Suprapubic skin (tissue), 3 donors: Measurements from ENCODE around the gene KLHL29.

Experiments
- POLR2A ChIP-seq, 2 donors: fragments of 450-650 bp; IDR thresholded peaks; one replicate each; pipeline ENCODE4 v1.6.1; 2017; ENCODE audit warnings: antibody characterized with exemption in 2 of 2, mild to moderate bottlenecking in 2 of 2, moderate library complexity in 2 of 2
- TF ChIP-seq, protein P1 (sequence below), 2 donors: fragments of 200-600 bp in 1 of 2; fragments of 450-650 bp in 1 of 2; sonication (generic) in 1 of 2; IDR thresholded peaks; one replicate each; pipeline ENCODE4 v1.5.1; 2016 to 2019; ENCODE audit warnings: antibody characterized with exemption in 2 of 2, mild to moderate bottlenecking in 1 of 2, moderate library complexity in 1 of 2

DNA sequence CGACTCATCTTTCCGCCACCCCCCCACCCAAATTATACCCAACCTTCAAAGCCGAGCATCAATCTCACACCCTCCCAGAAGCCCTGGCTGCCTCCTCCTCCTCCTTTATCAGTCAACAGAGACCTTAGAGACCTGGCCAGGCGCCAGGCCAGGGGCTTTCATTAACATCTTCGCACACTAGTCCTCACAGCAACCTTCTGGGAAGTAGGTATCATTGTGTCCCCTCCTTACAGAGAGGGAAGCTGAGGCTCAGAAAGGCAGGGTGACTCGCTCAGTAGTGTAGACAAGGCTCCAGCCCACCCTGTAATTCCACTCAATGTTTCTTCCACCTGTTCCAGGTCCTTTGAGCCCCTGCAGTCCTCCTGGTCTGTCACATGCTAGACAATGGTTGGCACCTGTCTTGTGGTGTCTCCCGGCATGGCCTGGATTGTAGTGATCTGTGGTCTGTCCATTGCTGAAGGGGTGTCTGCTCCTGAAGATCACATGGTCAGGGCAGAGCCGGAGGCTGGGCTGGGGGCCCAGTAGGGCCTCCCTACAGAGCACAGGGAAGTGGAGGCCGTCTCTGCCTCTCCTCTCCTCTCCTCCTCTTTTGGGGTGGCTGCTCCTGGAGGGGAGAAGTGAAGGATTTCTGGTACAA is 36.0 kb downstream of the KLHL29 start:
- TF ChIP-seq, protein P1, sequence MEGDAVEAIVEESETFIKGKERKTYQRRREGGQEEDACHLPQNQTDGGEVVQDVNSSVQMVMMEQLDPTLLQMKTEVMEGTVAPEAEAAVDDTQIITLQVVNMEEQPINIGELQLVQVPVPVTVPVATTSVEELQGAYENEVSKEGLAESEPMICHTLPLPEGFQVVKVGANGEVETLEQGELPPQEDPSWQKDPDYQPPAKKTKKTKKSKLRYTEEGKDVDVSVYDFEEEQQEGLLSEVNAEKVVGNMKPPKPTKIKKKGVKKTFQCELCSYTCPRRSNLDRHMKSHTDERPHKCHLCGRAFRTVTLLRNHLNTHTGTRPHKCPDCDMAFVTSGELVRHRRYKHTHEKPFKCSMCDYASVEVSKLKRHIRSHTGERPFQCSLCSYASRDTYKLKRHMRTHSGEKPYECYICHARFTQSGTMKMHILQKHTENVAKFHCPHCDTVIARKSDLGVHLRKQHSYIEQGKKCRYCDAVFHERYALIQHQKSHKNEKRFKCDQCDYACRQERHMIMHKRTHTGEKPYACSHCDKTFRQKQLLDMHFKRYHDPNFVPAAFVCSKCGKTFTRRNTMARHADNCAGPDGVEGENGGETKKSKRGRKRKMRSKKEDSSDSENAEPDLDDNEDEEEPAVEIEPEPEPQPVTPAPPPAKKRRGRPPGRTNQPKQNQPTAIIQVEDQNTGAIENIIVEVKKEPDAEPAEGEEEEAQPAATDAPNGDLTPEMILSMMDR (IDR thresholded peaks at IDR 0.05) = no peak
- no peak for TF ChIP-seq POLR2A (IDR thresholded peaks at IDR 0.05)
